Head of caudate nucleus (tissue), 42 donors: ENCODE results near the gene NNAT.
A peak's percentile ranks its signal among the peaks of the same experiment; 100 is the strongest.

Experiments
- DNase-seq, 42 donors: peaks; one replicate each; pipeline versions ENCODE4 v3.0.0 to v3.0.0-alpha.2; 2020 to 2021; ENCODE audit warnings: mixed read lengths in 7 of 42
- intact Hi-C: fragments of 100-400 bp; cut with DNase I; formaldehyde crosslinking; loops from one replicate; pipeline ENCODE4 v1.15.0; 2022

NNAT gene

GRCh38 chr20:37519508-37520418, 1.3 kb upstream of the NNAT start:
- intact Hi-C loops: no loop called here

GRCh38 chr20:37520419-37520955, 563 bp upstream of the NNAT start:
- intact Hi-C loops: no loop called here

More at GRCh38 chr20:37519508-37520418, 1.3 kb upstream of the NNAT start:
- DNase-seq: peak in 15 of 42 donors; percentile 16 to 71 (median 44)

DNA sequence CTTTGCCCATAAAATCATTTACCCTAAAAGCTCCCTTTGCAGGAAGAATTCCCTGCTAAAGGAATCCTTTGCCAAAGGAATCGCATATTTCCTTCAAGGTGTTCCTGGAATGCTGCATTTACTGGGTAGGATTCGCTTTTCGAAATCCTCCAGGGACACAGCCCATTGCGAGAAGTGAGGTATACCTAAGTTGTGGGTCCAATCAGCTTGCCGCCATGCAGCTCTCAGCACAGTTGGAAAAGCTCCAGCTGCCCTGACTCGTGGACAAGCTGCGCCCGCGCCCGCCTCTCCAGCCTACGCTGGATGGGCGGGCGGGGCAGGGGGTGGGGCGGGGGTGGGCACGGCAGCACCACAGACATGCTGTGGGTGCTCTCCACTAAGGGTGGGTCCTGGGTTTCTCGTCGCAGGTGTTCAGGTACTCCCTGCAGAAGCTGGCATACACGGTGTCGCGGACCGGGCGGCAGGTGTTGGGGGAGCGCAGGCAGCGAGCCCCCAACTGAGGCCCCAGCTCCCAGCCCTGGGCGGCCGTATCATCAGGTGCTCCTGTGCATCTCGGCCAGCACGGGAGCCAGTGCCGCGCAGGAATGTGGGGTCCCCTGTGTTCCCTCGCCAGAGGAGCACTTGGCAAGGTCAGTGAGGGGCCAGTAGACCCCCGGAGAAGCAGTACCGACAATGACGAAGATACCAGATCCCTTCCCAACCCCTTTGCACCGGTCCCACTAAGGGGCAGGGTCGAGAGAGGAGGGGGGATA, 1.4 kb downstream of the NNAT start:
- intact Hi-C loops: no loop called here
- DNase-seq: peak in 35 of 42 donors; percentile 23 to 77 (median 52)

More at GRCh38 chr20:37520419-37520955, 563 bp upstream of the NNAT start:
- peak in 15 of 42 donors; percentile 21 to 74 (median 53) for DNase-seq

- DNase-seq: peak in 11 of 42 donors; percentile 9 to 53 (median 33)
- intact Hi-C loops: no loop called here
Observed at GRCh38 chr20:37523012-37523391, 2.0 kb downstream of the NNAT start.

DNA sequence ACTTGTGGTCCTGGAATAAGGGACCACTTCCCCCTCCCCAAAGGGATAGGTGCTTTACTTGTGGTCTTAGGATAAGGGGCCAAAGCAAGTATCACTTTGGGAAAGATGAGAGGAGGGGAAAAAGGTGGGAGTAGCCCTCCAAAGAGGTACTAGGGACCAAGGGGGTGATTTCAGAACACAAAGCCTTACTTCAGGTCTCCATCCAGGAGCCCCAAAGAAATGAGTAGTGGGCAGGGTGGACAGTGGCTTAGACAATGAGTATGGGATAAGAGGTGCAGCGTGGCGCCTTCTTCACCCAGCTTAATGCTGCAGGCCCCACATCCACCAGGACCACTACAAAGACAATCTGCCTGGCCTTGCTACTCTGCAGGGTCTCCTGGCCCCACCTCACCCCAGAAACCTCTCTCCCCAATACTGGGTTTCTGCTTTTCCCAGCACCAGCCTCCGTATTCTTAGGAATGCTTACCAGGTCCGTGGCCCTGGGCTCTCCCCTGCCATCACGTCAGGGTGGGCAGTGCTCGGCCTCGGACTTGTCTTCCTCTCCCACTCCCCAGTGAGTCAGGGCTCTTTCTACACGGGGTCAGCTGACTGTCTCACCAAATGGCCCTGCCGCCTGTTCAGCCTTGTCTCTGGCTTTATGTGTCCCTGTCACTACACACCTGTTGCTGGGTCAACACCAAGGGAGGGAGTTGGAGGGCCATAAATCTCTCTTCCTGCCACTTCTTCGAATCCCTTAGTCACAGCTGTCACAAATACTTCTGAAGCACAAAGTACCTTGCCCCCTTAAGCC, 3.1 kb downstream of the NNAT start:
- intact Hi-C loops: no loop called here
- DNase-seq: peak in 6 of 42 donors; percentile 17 to 48 (median 29)

DNA sequence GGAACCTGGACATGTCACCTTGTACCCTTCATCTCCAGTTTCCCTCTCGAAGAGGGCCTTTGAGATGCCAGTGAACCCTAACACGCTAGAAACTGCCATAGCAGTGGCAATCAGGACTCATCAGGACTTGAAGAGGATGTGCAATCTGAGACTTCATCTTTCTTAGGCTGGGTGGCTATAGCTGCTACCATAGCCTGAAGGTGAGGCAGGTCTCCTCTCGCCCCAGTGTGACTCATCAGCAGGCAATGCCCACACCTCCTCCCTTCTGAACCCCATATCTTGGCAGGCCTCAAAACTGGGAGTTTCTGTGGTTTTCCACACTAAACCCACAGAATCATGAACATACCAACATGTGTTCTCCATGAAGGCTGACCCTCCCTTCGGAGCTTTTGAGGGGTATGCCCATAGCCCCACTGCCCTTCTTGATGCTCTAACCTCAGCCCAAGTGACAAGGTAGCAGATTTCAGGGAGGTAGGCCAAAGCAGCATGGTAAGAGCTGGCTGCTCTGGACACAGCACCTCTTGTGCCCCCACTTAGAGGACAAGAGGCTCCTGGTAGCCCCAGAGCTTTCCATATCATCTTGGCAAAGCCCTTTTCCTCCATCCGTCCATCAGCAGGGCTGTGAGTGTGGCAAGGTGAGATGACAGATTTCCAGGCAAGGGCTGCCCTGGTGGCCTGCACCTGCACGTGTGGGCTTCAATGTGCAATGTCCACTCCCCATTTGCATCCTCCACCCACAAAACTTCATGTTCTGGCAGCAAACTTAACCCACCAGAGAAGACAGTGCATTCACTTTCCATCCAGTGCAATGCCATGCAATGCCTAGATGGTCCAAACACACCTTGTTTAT, 4.0 kb downstream of the NNAT start:
- DNase-seq: peak in 3 of 42 donors; percentile 5 to 29 (median 8)
- intact Hi-C loops: no loop called here

- DNase-seq: peak in 2 of 42 donors; percentile 3 to 25
- intact Hi-C loops: no loop called here
Observed at GRCh38 chr20:37525810-37526209, 4.8 kb downstream of the NNAT start.

DNA sequence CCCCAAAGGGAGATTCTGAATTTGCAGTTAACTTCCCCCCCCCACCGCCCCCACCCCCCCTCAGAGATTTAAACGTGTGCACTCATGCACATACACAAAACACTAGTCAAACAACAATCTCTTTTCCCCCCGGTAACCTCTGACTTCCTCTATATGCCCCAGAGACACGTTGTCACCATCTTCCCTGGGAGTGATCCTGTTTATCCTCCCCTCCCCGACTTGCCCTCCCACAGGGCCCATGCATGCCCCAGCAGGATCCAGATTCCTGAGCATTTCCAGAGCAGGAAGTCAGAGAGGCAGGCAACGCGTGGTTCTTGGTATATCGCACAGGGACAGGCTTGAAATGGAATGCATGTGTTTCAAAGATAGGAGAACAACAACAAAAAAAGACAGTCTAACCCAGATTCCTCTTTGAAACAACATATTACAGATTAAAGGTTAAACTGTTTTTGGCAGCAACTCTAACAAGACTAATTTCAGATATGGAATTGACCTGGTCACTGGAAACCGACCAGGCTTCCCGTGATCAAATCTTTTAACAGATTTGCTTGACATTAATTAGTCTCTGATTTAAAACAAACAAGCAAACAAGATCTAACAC, 5.3 kb downstream of the NNAT start:
- DNase-seq: peak in 17 of 42 donors; percentile 14 to 65 (median 45)

GRCh38 chr20:37526839-37527637, 6.0 kb downstream of the NNAT start:
- DNase-seq: peak in 3 of 42 donors; percentile 5 to 34 (median 10)
- intact Hi-C loops: no loop called here

More for the DNA sequence above, 5.3 kb downstream of the NNAT start:
- intact Hi-C loops: no loop called here

DNA sequence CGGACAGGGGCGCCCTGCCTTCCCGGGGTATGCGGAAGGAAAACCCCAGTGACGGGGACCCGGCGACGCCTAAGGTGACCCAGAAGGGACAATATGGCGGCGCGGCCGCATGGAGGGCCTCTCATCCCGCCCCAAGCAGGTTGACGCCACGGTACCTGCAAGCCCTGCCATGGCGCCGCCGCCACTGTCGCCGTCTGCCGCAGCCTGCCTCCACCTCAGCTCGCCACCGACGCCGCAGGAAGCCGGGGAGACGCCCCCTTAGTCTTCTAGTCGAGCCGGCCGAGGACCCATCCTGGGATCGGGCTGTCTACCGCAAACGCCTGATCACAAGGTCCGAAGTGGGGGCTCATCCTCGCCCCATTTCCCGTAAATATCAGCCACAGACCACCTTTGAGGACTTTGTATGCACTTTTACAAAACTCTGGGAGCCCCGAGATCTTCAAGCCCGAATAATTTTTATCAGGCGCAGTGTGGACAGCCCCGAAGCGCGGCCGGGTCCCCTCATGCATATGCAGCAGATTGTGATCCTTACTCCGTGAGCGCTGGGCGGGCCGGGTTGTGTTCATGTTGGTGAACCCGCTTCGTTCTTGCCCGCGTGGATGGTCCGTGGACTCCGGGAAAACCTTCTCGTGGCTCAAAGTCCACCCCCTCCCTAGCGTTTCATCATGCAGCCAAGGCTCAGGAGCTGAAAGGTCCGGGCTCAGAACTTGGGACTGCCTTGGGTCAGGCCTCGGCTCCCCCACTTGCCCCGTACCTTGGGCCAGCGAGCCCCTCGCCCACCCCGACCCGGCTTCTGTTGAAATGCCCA, 6.8 kb downstream of the NNAT start, which contains the start of gene BLCAP:
TSS of gene BLCAP (minus strand) at position 239 of the 808 bp plus-strand sequence. CDS start 8,702 bp downstream, outside the sequence.
- peak; percentile 82 to 97 (median 90) for DNase-seq
- intact Hi-C loops: no loop called here

- intact Hi-C loops: no loop called here
Observed at GRCh38 chr20:37528446-37529213, 7.6 kb downstream of the NNAT start.

DNA sequence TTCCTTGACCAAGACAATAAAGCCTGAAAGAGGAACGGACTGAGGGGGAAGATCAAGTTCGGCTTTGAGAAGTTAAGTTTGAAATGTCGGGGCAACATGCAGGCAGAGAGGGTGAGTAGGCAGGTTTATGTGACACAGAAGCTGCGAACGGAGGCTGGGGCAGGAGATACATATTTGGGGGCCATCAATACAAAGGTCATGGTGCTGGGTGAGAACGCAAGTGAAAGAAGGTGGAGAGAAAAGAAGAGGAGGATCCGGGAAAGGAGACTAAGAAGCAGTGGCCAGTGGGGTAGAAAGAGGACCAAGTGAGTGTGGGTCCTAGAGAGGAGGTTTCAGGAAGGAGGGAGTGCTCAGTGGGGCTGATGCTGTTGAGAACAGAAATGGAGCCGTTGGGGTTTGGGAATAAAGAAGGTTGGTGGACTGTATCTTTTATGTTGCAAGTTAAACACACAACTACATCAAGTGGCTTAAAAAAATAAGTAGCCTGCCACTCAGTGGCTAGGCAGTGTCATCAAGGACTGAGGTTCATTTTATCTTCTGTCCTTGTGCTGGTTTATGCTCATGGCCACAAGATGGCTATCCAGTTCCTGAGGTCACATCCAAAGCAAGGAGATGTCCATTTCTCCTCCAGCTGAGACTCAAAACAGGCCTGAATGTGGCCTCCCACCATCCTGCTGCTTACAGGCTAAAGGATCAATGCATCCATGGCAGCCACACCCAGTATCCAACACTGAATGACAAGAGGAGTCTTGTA, 8.3 kb downstream of the NNAT start:
- DNase-seq: peak in 3 of 42 donors; percentile 17 to 22 (median 17)
- intact Hi-C loops: no loop called here

More at GRCh38 chr20:37528446-37529213, 7.6 kb downstream of the NNAT start:
- DNase-seq: peak in 3 of 42 donors; percentile 16 to 38 (median 32)

DNA sequence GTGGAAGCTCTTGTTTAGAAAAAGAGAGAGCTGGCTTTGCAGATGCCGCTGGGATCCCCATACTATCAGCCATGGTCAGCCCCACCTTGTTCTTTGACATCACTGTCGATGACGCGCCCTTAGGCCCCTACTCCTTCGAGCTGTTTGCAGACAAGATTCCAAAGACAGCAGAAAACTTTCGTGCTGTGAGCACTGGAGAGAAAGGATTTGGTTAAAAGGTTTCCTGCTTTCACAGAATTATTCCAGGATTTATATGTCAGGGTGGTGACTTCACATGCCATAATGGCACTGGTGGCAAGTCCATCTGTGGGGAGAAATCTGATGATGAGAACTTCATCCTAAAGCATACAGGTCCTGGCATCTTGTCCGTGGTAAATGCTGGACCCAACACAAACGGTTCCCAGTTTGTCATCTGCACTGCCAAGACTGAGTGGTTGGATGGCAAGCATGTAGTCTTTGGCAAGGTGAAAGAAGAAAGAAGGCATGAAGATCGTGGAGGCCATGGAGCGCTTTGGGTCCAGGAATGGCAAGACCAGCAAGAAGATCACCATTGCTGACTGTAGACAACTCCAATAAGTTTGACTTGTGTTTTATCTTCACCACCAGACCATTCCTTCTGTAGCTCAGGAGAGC, 9.0 kb downstream of the NNAT start:
- DNase-seq: peak in 4 of 42 donors; percentile 7 to 29 (median 16)
- intact Hi-C loops: loop anchor here (5.0 kb wide), 2 partner anchors 263 to 333 kb away; no protein-coding TSS in a partner anchor
